ENCODE data around the gene C1QTNF8.

DNA sequence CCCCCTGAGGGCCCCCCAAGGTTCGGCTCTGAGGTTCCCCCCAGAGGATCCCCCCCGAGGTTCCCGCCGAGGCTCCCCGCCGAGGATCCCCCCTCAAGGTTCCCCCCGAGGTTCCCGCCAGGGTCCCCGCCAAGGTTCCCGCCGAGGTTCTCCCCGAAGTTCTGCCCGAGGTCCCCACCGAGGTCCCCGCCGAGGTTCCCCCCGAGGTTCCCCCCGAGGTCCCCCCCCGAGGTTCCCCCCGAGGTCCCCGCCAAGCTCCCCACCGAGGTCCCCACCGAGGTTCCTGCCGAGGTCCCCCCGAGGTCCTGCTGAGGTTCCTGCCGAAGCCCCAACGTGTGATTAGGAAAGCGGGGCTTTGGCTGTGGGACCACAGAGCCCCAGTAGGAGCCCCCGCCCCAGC lies 55.7 kb downstream of the C1QTNF8 start:
- TF ChIP-seq, protein P1, sequence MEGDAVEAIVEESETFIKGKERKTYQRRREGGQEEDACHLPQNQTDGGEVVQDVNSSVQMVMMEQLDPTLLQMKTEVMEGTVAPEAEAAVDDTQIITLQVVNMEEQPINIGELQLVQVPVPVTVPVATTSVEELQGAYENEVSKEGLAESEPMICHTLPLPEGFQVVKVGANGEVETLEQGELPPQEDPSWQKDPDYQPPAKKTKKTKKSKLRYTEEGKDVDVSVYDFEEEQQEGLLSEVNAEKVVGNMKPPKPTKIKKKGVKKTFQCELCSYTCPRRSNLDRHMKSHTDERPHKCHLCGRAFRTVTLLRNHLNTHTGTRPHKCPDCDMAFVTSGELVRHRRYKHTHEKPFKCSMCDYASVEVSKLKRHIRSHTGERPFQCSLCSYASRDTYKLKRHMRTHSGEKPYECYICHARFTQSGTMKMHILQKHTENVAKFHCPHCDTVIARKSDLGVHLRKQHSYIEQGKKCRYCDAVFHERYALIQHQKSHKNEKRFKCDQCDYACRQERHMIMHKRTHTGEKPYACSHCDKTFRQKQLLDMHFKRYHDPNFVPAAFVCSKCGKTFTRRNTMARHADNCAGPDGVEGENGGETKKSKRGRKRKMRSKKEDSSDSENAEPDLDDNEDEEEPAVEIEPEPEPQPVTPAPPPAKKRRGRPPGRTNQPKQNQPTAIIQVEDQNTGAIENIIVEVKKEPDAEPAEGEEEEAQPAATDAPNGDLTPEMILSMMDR (conservative IDR thresholded peaks at IDR 0.05; ENCODE audit: low read depth, low read length), result no peak
- TF ChIP-seq EZH2phosphoT487 (IDR thresholded peaks at IDR 0.05; ENCODE audit: borderline replicate concordance, low read length) (no peak), EZH2 (IDR thresholded peaks at IDR 0.05; ENCODE audit: low read length, unreplicated experiment) (no peak)
